ENCODE measurements around the gene ICE2. TPM values are rescaled to one million over a fixed set of nuclear protein-coding genes. Genes with fewer than 3 reads are reported as not detected.
"Not testable (repeated sequence)": the region's sequence is repeated elsewhere in the genome, so short reads cannot be mapped to it uniquely, and the experiment has no call there.

The ICE2 gene
- total RNA-seq, 1 donor from 2014 or later: 26.5 TPM

DNA sequence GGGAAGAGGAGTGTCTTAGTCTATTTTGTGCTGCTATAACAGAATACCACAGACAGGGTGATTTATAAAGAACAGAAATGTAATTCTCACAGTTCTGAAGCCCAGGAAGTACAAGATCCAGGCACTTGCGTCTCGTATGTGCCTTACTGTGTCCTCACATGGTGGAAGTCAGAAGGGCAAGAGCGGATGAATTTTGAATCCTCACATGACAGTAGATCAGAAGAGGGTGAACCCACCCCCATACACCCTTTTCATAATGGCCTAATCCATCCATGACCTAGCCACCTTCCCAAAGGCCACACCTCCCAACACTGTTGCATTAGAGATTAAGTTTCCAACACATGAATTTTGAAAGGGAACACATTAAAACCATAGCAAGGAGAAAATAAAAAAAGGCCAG lies 62.5 kb downstream of the ICE2 start:
- Histone ChIP-seq H3K4me2 (ENCODE audit: low read length) (no peak overlapping the region), H3K36me3 (ENCODE audit: insufficient read depth, low read length) (no peaks in the 10 kb centered on the region), H3K27me3 (ENCODE audit: insufficient read depth, low read length) (no peaks in the 10 kb centered on the region), H3K4me3 (ENCODE audit: insufficient read depth, low read depth, low read length) (no peak overlapping the region), H3K9ac (ENCODE audit: low read length) (no peak overlapping the region), H3K9me3 (ENCODE audit: insufficient read depth, low read depth, low read length) (no peaks in the 10 kb centered on the region), H3K4me1 (ENCODE audit: insufficient read depth, low read length) (peaks cover 27% of the 10 kb centered on the region), H3K79me2 (ENCODE audit: insufficient read depth, low read length) (no peaks in the 10 kb centered on the region), H3K27ac (ENCODE audit: low read depth, low read length) (no peak overlapping the region), H4K20me1 (ENCODE audit: insufficient read depth, low read length) (no peaks in the 10 kb centered on the region), H2AFZ (ENCODE audit: low read depth, low read length) (no peak overlapping the region)
- no peaks in the 10 kb centered on the region for H3K36me3 Mint-ChIP-seq (ENCODE audit: low read depth, unreplicated experiment)
- H3K27ac Mint-ChIP-seq (ENCODE audit: unreplicated experiment): no peak overlapping the region
- TF ChIP-seq, protein P1, sequence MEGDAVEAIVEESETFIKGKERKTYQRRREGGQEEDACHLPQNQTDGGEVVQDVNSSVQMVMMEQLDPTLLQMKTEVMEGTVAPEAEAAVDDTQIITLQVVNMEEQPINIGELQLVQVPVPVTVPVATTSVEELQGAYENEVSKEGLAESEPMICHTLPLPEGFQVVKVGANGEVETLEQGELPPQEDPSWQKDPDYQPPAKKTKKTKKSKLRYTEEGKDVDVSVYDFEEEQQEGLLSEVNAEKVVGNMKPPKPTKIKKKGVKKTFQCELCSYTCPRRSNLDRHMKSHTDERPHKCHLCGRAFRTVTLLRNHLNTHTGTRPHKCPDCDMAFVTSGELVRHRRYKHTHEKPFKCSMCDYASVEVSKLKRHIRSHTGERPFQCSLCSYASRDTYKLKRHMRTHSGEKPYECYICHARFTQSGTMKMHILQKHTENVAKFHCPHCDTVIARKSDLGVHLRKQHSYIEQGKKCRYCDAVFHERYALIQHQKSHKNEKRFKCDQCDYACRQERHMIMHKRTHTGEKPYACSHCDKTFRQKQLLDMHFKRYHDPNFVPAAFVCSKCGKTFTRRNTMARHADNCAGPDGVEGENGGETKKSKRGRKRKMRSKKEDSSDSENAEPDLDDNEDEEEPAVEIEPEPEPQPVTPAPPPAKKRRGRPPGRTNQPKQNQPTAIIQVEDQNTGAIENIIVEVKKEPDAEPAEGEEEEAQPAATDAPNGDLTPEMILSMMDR (IDR thresholded peaks at IDR 0.05; ENCODE audit: insufficient read depth, low read depth, low read length): no peak
- TF ChIP-seq EZH2 (IDR thresholded peaks at IDR 0.05; ENCODE audit: insufficient read depth, low read length): no peak
- H3K4me3 Mint-ChIP-seq (ENCODE audit: unreplicated experiment): no peak overlapping the region
- peaks cover 35% of the 10 kb centered on the region for H3K4me1 Mint-ChIP-seq (ENCODE audit: low read depth, unreplicated experiment)
- H3K9me3 Mint-ChIP-seq (ENCODE audit: unreplicated experiment): no peaks in the 10 kb centered on the region
- no peaks in the 10 kb centered on the region for H3K27me3 Mint-ChIP-seq (ENCODE audit: low read depth, unreplicated experiment)
- FAIRE-seq (no peak), DNase-seq (ENCODE audit: low read depth) (no peak)

DNA sequence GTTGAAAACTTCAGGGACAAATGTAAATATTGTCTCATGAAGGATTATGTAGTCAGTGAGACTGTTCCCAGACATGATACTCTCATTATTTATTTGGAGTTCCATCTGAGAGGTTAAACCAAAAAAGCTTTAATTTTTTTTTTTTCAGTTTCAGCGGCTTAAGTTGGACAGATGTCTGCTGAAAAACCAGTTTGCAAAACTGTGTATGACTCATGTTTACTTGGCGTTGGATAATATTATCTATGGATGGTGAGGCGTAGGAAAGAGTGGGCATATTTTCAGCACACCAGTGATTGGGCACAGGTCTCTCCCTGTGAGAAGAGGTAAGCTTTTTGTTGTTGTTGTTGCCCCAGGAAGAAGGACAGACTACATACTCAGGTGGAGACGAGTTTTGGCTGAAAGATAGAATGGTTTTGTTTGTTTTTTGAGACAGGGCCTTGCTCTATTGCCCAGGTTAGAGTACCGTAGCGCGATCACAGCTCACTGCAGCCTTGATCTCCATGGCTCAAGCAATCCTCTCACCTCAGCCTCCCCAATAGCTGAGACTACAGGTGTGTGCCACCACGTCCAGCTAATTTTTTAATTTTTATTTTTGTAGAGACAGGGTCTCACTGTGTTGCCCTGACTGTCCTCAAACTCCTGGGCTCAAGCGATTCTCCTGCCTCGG lies 64.8 kb downstream of the ICE2 start:
- Histone ChIP-seq H3K27me3 (ENCODE audit: insufficient read depth, low read length) (no peaks in the 10 kb centered on the region), H3K4me2 (ENCODE audit: low read length) (peak overlapping the region; percentile 11), H3K27ac (ENCODE audit: low read depth, low read length) (no peak overlapping the region), H3K4me3 (ENCODE audit: insufficient read depth, low read depth, low read length) (no peak overlapping the region), H4K20me1 (ENCODE audit: insufficient read depth, low read length) (no peaks in the 10 kb centered on the region), H3K9ac (ENCODE audit: low read length) (no peak overlapping the region), H3K79me2 (ENCODE audit: insufficient read depth, low read length) (no peaks in the 10 kb centered on the region), H3K9me3 (ENCODE audit: insufficient read depth, low read depth, low read length) (no peaks in the 10 kb centered on the region), H2AFZ (ENCODE audit: low read depth, low read length) (no peak overlapping the region), H3K36me3 (ENCODE audit: insufficient read depth, low read length) (no peaks in the 10 kb centered on the region), H3K4me1 (ENCODE audit: insufficient read depth, low read length) (peaks cover 15% of the 10 kb centered on the region)
- Mint-ChIP-seq H3K27me3 (ENCODE audit: low read depth, unreplicated experiment) (no peaks in the 10 kb centered on the region), H3K4me3 (ENCODE audit: unreplicated experiment) (no peak overlapping the region), H3K36me3 (ENCODE audit: low read depth, unreplicated experiment) (no peaks in the 10 kb centered on the region), H3K27ac (ENCODE audit: unreplicated experiment) (no peak overlapping the region), H3K9me3 (ENCODE audit: unreplicated experiment) (no peaks in the 10 kb centered on the region), H3K4me1 (ENCODE audit: low read depth, unreplicated experiment) (peaks cover 17% of the 10 kb centered on the region)
- no peak for FAIRE-seq
- DNase-seq (ENCODE audit: low read depth): peak; percentile 62
- TF ChIP-seq, protein P1 (IDR thresholded peaks at IDR 0.05; ENCODE audit: insufficient read depth, low read depth, low read length): no peak
- no peak for TF ChIP-seq EZH2 (IDR thresholded peaks at IDR 0.05; ENCODE audit: insufficient read depth, low read length)

DNA sequence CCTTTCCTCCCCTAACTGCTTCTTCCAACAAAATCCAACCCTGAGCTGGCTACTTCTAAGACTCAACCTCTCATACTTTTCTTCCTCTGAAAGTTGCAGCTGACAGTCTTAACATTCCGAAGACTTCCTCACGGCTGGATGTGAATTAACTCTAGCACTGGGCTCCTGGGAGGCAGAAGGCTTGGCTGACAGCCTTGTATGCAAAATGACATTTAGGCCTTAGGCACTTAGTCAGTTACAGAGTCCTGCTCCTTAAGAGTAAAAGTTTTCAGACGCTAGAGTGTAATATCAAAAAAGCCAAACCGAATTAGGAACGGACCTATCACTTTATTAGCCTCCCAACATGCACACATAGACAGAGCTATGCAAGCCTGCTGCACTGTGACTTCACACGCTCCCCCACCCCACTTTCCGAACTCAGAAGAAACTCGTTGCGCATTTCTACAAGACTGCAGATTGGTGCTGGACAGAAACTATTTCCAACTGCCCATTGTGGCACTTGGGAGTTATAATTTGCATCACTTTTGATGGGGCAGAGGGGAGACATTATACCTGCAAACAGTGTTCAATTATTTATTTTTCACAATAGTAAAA lies 65.6 kb downstream of the ICE2 start:
- no peak overlapping the region for H3K27ac ChIP-seq (ENCODE audit: low read depth, low read length)
- H3K9ac ChIP-seq (ENCODE audit: low read length): no peak overlapping the region
- no peaks in the 10 kb centered on the region for H3K27me3 Mint-ChIP-seq (ENCODE audit: low read depth, unreplicated experiment)
- H3K9me3 Mint-ChIP-seq (ENCODE audit: unreplicated experiment): no peaks in the 10 kb centered on the region
- H3K36me3 ChIP-seq (ENCODE audit: insufficient read depth, low read length): no peaks in the 10 kb centered on the region
- no peak for DNase-seq (ENCODE audit: low read depth)
- no peak overlapping the region for H3K4me2 ChIP-seq (ENCODE audit: low read length)
- no peak overlapping the region for H3K4me3 ChIP-seq (ENCODE audit: insufficient read depth, low read depth, low read length)
- H3K4me3 Mint-ChIP-seq (ENCODE audit: unreplicated experiment): peak overlapping the region; percentile 36
- H2AFZ ChIP-seq (ENCODE audit: low read depth, low read length): no peak overlapping the region
- H3K36me3 Mint-ChIP-seq (ENCODE audit: low read depth, unreplicated experiment): no peaks in the 10 kb centered on the region
- H3K4me1 Mint-ChIP-seq (ENCODE audit: low read depth, unreplicated experiment): peaks cover 24% of the 10 kb centered on the region
- H3K27me3 ChIP-seq (ENCODE audit: insufficient read depth, low read length): no peaks in the 10 kb centered on the region
- H3K4me1 ChIP-seq (ENCODE audit: insufficient read depth, low read length): peaks cover 20% of the 10 kb centered on the region
- FAIRE-seq: no peak
- H3K79me2 ChIP-seq (ENCODE audit: insufficient read depth, low read length): no peaks in the 10 kb centered on the region
- H3K27ac Mint-ChIP-seq (ENCODE audit: unreplicated experiment): peak overlapping the region; percentile 35
- H4K20me1 ChIP-seq (ENCODE audit: insufficient read depth, low read length): no peaks in the 10 kb centered on the region
- no peaks in the 10 kb centered on the region for H3K9me3 ChIP-seq (ENCODE audit: insufficient read depth, low read depth, low read length)
- no peak for TF ChIP-seq EZH2 (IDR thresholded peaks at IDR 0.05; ENCODE audit: insufficient read depth, low read length)
- TF ChIP-seq, protein P1 (IDR thresholded peaks at IDR 0.05; ENCODE audit: insufficient read depth, low read depth, low read length): no peak

DNA sequence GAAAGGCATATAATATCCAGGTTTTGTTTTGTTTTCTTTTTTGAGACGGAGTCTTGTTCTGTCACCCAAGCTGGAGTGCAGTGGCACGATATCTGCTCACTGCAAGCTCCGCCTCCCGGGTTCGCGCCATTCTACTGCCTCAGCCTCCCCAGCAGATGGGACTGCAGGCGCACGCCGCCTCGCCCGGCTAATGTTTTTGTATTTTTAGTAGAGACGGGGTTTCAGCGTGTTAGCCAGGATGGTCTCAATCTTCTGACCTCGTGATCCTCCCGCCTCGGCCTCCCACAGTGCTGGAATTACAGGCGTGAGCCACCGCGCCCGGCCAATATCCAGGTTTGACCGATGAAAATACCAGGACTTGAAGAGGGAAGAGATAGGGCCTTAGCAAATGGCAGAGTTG lies 66.1 kb downstream of the ICE2 start:
- H3K36me3 Mint-ChIP-seq (ENCODE audit: low read depth, unreplicated experiment); H3K9me3 Mint-ChIP-seq (ENCODE audit: unreplicated experiment); H3K27me3 Mint-ChIP-seq (ENCODE audit: low read depth, unreplicated experiment); H3K4me3 ChIP-seq (ENCODE audit: insufficient read depth, low read depth, low read length); FAIRE-seq; H3K27ac ChIP-seq (ENCODE audit: low read depth, low read length); H4K20me1 ChIP-seq (ENCODE audit: insufficient read depth, low read length); H2AFZ ChIP-seq (ENCODE audit: low read depth, low read length); H3K9ac ChIP-seq (ENCODE audit: low read length); H3K79me2 ChIP-seq (ENCODE audit: insufficient read depth, low read length); H3K4me3 Mint-ChIP-seq (ENCODE audit: unreplicated experiment); H3K36me3 ChIP-seq (ENCODE audit: insufficient read depth, low read length); H3K27me3 ChIP-seq (ENCODE audit: insufficient read depth, low read length); H3K9me3 ChIP-seq (ENCODE audit: insufficient read depth, low read depth, low read length); DNase-seq (ENCODE audit: low read depth); H3K4me2 ChIP-seq (ENCODE audit: low read length): not testable (repeated sequence)
- peaks cover 25% of the 10 kb centered on the region for H3K4me1 ChIP-seq (ENCODE audit: insufficient read depth, low read length)
- Mint-ChIP-seq H3K27ac (ENCODE audit: unreplicated experiment) (peak overlapping the region; percentile 35), H3K4me1 (ENCODE audit: low read depth, unreplicated experiment) (peaks cover 27% of the 10 kb centered on the region)

Measured in astrocyte (in vitro differentiated cells and primary cell).